ENCODE results near the gene CNTN2. TPM values are rescaled to one million over a fixed set of nuclear protein-coding genes. Genes with fewer than 3 reads are reported as not detected.

The CNTN2 gene
- total RNA-seq, 1 experiment from 2014 or later, result not detected

- ChIA-PET POLR2A (no interaction called here), CTCF (no interaction called here)
- Histone ChIP-seq H3K27ac (ENCODE audit: low read length) (no peak overlapping the region), H3K36me3 (ENCODE audit: control insufficient read depth, insufficient read depth, low read length) (no peaks in the 10 kb centered on the region), H3K27me3 (ENCODE audit: control insufficient read depth, insufficient read depth, low read length) (no peaks in the 10 kb centered on the region; the same call in 1 of the 2 replicates), H3K9me3 (ENCODE audit: control insufficient read depth, insufficient read depth, low read depth, low read length) (no peaks in the 10 kb centered on the region), H3K4me1 (ENCODE audit: control insufficient read depth, insufficient read depth, low read length) (no peaks in the 10 kb centered on the region), H3K4me3 (ENCODE audit: low read depth in 2 of 2, low read length in 2 of 2) (no peak overlapping the region)
- in situ Hi-C loops (cut with HindIII; ENCODE audit: low pct_unique_long_range_greater_than_20kb, low sequenced_read_pairs) (no loop called here), intact Hi-C loops (cut with micrococcal nuclease; ENCODE audit: unreplicated experiment) (no loop called here)
- no peak for DNase-seq (ENCODE audit: low read depth, low spot score)
- TF ChIP-seq TCF7L2 (IDR thresholded peaks at IDR 0.05; ENCODE audit: low read depth, low read length), result no peak
- TF ChIP-seq POLR2AphosphoS5 (IDR thresholded peaks at IDR 0.05; ENCODE audit: low read depth, low read length), result no peak
- no peak for TF ChIP-seq REST (IDR thresholded peaks at IDR 0.05; ENCODE audit: insufficient read depth in 1 of 2, low read depth in 2 of 2, low read length in 1 of 2)
- no peak for TF ChIP-seq CTCF (IDR thresholded peaks at IDR 0.05)
- no peak for TF ChIP-seq SIN3A (IDR thresholded peaks at IDR 0.05; ENCODE audit: borderline replicate concordance, insufficient read depth, low read depth, low read length)
- no TSS peak for BruUV-seq (replicated peaks)
- no peak for ATAC-seq
Measured at GRCh38 chr1:204996981-204997380, 46.0 kb upstream of the CNTN2 start.

- Histone ChIP-seq H3K27me3 (ENCODE audit: control insufficient read depth, insufficient read depth, low read length) (no peaks in the 10 kb centered on the region; the same call in none of the 2 replicates), H3K9me3 (ENCODE audit: control insufficient read depth, insufficient read depth, low read depth, low read length) (no peaks in the 10 kb centered on the region), H3K27ac (ENCODE audit: low read length) (no peak overlapping the region), H3K4me3 (ENCODE audit: low read depth in 2 of 2, low read length in 2 of 2) (no peak overlapping the region), H3K36me3 (ENCODE audit: control insufficient read depth, insufficient read depth, low read length) (no peaks in the 10 kb centered on the region), H3K4me1 (ENCODE audit: control insufficient read depth, insufficient read depth, low read length) (no peaks in the 10 kb centered on the region)
- DNase-seq (ENCODE audit: low read depth, low spot score) (no peak), ATAC-seq (no peak)
- TF ChIP-seq SIN3A (IDR thresholded peaks at IDR 0.05; ENCODE audit: borderline replicate concordance, insufficient read depth, low read depth, low read length), result no peak
- TF ChIP-seq REST (IDR thresholded peaks at IDR 0.05; ENCODE audit: insufficient read depth in 1 of 2, low read depth in 2 of 2, low read length in 1 of 2), result no peak
- TF ChIP-seq TCF7L2 (IDR thresholded peaks at IDR 0.05; ENCODE audit: low read depth, low read length), result no peak
- no peak for TF ChIP-seq POLR2AphosphoS5 (IDR thresholded peaks at IDR 0.05; ENCODE audit: low read depth, low read length)
- TF ChIP-seq CTCF (IDR thresholded peaks at IDR 0.05), result no peak
- intact Hi-C loops (cut with micrococcal nuclease; ENCODE audit: unreplicated experiment), result no loop called here
- in situ Hi-C loops (cut with HindIII; ENCODE audit: low pct_unique_long_range_greater_than_20kb, low sequenced_read_pairs), result no loop called here
- CTCF ChIA-PET, result no interaction called here
- POLR2A ChIA-PET, result no interaction called here
- BruUV-seq (replicated peaks), result no TSS peak
Measured at GRCh38 chr1:204997591-204998355, 45.2 kb upstream of the CNTN2 start.

Measured in Panc1 (cell line).